ENCODE measurements around the gene CCDC148.

Gene CCDC148

DNA sequence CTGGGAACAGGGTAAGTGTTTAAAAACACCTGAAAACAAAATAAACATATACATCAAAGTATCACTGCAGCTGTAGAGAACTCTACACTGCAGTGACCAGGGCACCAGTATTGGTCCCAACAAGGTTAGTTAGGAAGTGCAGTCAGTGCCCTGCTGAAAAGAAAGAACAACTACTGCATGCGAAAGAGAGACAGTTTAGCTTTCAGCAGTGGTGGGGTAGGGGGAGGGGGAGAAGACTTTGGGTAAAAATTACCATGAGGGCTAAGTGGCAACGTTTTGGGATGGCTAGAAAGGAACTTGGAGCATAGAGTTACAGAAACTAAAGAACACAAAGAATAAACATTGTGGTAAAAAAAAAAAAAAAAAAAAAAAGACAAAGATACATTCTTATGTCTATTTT, 242.8 kb downstream of the CCDC148 start:
- Histone ChIP-seq H3K9ac (ENCODE audit: low read length) (no peak overlapping the region), H3K27ac (ENCODE audit: low read depth, low read length) (no peak overlapping the region), H2AFZ (ENCODE audit: low read depth, low read length, severe bottlenecking) (no peak overlapping the region)

DNA sequence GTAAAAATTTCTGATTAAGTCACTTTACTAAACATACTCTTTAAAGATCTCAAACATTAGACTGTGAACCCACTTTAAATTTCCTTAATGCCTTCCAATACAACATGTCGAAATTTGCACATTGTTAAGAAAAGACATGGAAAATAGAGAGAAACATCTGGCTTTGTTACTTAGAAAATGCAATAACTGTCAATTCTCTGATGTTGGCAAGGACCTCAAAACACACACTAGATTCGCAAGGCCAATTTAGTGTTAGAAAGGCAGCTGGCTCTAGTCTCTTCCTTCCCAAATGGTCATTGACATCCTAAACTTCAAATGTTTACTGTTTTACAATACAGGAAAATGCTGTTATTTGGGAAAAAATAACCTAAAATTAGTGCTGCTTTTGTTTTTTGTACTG, 244.3 kb downstream of the CCDC148 start:
- Histone ChIP-seq H3K27ac (ENCODE audit: low read depth, low read length) (no peak overlapping the region), H3K79me2 (ENCODE audit: insufficient read depth, low read length) (no peaks in the 10 kb centered on the region), H3K4me2 (ENCODE audit: low read depth, low read length, poor library complexity, severe bottlenecking) (no peak overlapping the region), H2AFZ (ENCODE audit: low read depth, low read length, severe bottlenecking) (no peak overlapping the region), H3K27me3 (ENCODE audit: low read length) (no peaks in the 10 kb centered on the region), H3K9ac (ENCODE audit: low read length) (no peak overlapping the region), H3F3A (ENCODE audit: insufficient read depth) (no peaks in the 10 kb centered on the region), H3K9me3 (ENCODE audit: insufficient read depth, low read length) (no peaks in the 10 kb centered on the region), H3K36me3 (ENCODE audit: low read length) (no peaks in the 10 kb centered on the region), H4K20me1 (ENCODE audit: low read depth, low read length) (no peaks in the 10 kb centered on the region), H3K4me3 (ENCODE audit: insufficient read depth, low read length, poor library complexity, severe bottlenecking) (no peak overlapping the region), H3K9me2 (replicated peaks; ENCODE audit: insufficient read depth, low read length) (no peaks in the 10 kb centered on the region)
- TF ChIP-seq EZH2phosphoT487 (conservative IDR thresholded peaks at IDR 0.05; ENCODE audit: low read length): no peak
- TF ChIP-seq, protein P1, sequence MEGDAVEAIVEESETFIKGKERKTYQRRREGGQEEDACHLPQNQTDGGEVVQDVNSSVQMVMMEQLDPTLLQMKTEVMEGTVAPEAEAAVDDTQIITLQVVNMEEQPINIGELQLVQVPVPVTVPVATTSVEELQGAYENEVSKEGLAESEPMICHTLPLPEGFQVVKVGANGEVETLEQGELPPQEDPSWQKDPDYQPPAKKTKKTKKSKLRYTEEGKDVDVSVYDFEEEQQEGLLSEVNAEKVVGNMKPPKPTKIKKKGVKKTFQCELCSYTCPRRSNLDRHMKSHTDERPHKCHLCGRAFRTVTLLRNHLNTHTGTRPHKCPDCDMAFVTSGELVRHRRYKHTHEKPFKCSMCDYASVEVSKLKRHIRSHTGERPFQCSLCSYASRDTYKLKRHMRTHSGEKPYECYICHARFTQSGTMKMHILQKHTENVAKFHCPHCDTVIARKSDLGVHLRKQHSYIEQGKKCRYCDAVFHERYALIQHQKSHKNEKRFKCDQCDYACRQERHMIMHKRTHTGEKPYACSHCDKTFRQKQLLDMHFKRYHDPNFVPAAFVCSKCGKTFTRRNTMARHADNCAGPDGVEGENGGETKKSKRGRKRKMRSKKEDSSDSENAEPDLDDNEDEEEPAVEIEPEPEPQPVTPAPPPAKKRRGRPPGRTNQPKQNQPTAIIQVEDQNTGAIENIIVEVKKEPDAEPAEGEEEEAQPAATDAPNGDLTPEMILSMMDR (IDR thresholded peaks at IDR 0.05; ENCODE audit: insufficient read depth, low read length, poor library complexity, severe bottlenecking): no peak

More for the DNA sequence above, 242.8 kb downstream of the CCDC148 start:
- Histone ChIP-seq H3K27me3 (ENCODE audit: low read length) (no peaks in the 10 kb centered on the region), H4K20me1 (ENCODE audit: low read depth, low read length) (no peaks in the 10 kb centered on the region), H3K9me2 (replicated peaks; ENCODE audit: insufficient read depth, low read length) (no peaks in the 10 kb centered on the region), H3K79me2 (ENCODE audit: insufficient read depth, low read length) (no peaks in the 10 kb centered on the region), H3K4me3 (ENCODE audit: insufficient read depth, low read length, poor library complexity, severe bottlenecking) (no peak overlapping the region), H3K9me3 (ENCODE audit: insufficient read depth, low read length) (no peaks in the 10 kb centered on the region), H3K36me3 (ENCODE audit: low read length) (no peaks in the 10 kb centered on the region), H3F3A (ENCODE audit: insufficient read depth) (no peaks in the 10 kb centered on the region), H3K4me2 (ENCODE audit: low read depth, low read length, poor library complexity, severe bottlenecking) (no peak overlapping the region)
- TF ChIP-seq, protein P1 (IDR thresholded peaks at IDR 0.05; ENCODE audit: insufficient read depth, low read length, poor library complexity, severe bottlenecking): no peak
- TF ChIP-seq EZH2phosphoT487 (conservative IDR thresholded peaks at IDR 0.05; ENCODE audit: low read length): no peak

DNA sequence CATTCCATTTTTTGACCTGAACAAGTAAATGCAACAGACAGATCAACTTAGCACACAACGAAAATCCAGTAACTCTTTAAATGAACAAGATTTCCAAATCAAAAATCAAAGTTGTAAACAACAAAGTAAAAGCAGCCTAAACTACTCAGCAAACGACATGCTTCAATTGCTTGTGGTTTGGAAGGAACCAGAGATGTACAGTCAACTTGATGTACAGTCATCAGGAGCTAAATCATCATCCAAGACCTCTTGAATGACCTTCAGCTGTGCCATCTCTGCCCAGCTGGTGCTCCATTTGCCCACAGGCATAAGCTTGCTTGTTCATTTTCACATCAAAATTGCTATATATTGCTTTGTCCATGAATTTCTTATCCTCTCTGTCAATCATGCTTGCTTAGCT, 245.1 kb downstream of the CCDC148 start:
- no peak overlapping the region for H3K9ac ChIP-seq (ENCODE audit: low read length)

More for the DNA sequence above, 245.1 kb downstream of the CCDC148 start:
- TF ChIP-seq, protein P1 (IDR thresholded peaks at IDR 0.05; ENCODE audit: insufficient read depth, low read length, poor library complexity, severe bottlenecking): no peak
- no peak for TF ChIP-seq EZH2phosphoT487 (conservative IDR thresholded peaks at IDR 0.05; ENCODE audit: low read length)
- Histone ChIP-seq H3F3A (ENCODE audit: insufficient read depth) (no peaks in the 10 kb centered on the region), H3K4me2 (ENCODE audit: low read depth, low read length, poor library complexity, severe bottlenecking) (no peak overlapping the region), H3K9me3 (ENCODE audit: insufficient read depth, low read length) (no peaks in the 10 kb centered on the region), H3K79me2 (ENCODE audit: insufficient read depth, low read length) (no peaks in the 10 kb centered on the region), H3K36me3 (ENCODE audit: low read length) (no peaks in the 10 kb centered on the region), H3K4me3 (ENCODE audit: insufficient read depth, low read length, poor library complexity, severe bottlenecking) (no peak overlapping the region), H3K27me3 (ENCODE audit: low read length) (no peaks in the 10 kb centered on the region), H4K20me1 (ENCODE audit: low read depth, low read length) (no peaks in the 10 kb centered on the region), H3K9me2 (replicated peaks; ENCODE audit: insufficient read depth, low read length) (no peaks in the 10 kb centered on the region), H3K27ac (ENCODE audit: low read depth, low read length) (no peak overlapping the region), H2AFZ (ENCODE audit: low read depth, low read length, severe bottlenecking) (no peak overlapping the region)
